Measurements from ENCODE around the gene DPP3. TPM values are rescaled to one million over a fixed set of nuclear protein-coding genes. Genes with fewer than 3 reads are reported as not detected.

Gene DPP3
- total and polyA plus RNA-seq, 2 of the 4 experiments (the other 2 are of a cell fraction), result 51.8 to 66.3 TPM

DNA sequence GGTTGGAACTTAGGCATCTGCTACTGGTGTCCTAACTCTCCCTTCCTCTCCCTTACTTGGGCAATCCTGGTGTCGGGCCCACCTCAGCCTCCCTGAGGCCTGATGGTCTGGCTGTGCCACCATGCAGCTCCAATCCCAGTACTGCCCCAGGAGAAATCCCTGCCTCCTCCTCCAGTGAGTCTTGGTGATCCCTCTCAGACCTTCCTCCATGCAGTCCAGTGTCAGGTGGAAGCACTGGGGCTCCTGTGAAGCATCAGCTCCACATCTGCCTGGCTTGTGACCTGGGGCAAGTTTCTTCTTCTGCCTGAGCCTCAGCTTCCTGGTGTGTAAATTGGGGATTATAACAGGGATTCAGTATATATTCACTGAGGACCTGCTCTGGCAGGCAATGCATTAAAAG lies 15.3 kb upstream of the DPP3 start:
- in situ Hi-C loops (cut with MboI; ENCODE audit: low sequenced_read_pairs) (no loop called here), dilution Hi-C loops (cut with HindIII; ENCODE audit: low sequenced_read_pairs, unreplicated experiment) (no loop called here), intact Hi-C loops (cut with micrococcal nuclease) (no loop called here)
- no peak overlapping the region for H3K4ac ChIP-seq (ENCODE audit: low read depth, low read length)
- no peak overlapping the region for H3K9ac ChIP-seq (ENCODE audit: low read depth, low read length)
- no peak overlapping the region for H2AK5ac ChIP-seq (ENCODE audit: low read depth, low read length)
- H4K20me1 ChIP-seq (ENCODE audit: insufficient read depth, low read length), result no peaks in the 10 kb centered on the region; the same call in 1 of the 2 replicates
- peaks cover 8% of the 10 kb centered on the region; the same call in 1 of the 2 replicates for H3K4me1 ChIP-seq (ENCODE audit: control insufficient read depth, insufficient read depth, low read length)
- no peak overlapping the region for H2AK9ac ChIP-seq (replicated peaks; ENCODE audit: low read depth, low read length, poor library complexity)
- ATAC-seq (ENCODE audit: low read depth) (no peak), DNase-seq (no peak)
- peaks cover 20 to 24% of the 10 kb centered on the region in 2 experiments for H3K79me1 ChIP-seq (ENCODE audit: low read depth in 1 of 2, low read length in 2 of 2)
- H2BK15ac ChIP-seq (ENCODE audit: low read depth, low read length), result no peak overlapping the region
- H3K27ac ChIP-seq (ENCODE audit: insufficient read depth, low read length), result no peak overlapping the region
- BruUV-seq (replicated peaks), result no TSS peak
- no peaks in the 10 kb centered on the region for H3K27me3 ChIP-seq (ENCODE audit: control insufficient read depth, insufficient read depth, low read length)
- H3K4me2 ChIP-seq (ENCODE audit: low read depth, low read length), result no peak overlapping the region
- no peak overlapping the region for H4K91ac ChIP-seq (ENCODE audit: insufficient read depth, low read depth, low read length)
- peaks cover 5% of the 10 kb centered on the region for H3K9me1 ChIP-seq (ENCODE audit: insufficient read depth, low read length)
- no peak overlapping the region for H4K5ac ChIP-seq (ENCODE audit: low read depth, low read length)
- no peak overlapping the region for H2BK20ac ChIP-seq (ENCODE audit: low read depth, low read length)
- H2BK5ac ChIP-seq (ENCODE audit: low read depth, low read length, poor library complexity, severe bottlenecking), result no peak overlapping the region
- ChIA-PET CTCF (no interaction called here), POLR2A (ENCODE audit: unreplicated experiment) (no interaction called here)
- no peak overlapping the region for H3K14ac ChIP-seq (replicated peaks; ENCODE audit: low read depth, low read length)
- TF ChIP-seq MAFK (IDR thresholded peaks at IDR 0.05; ENCODE audit: low read depth, low read length), result no peak
- TF ChIP-seq, protein P1, sequence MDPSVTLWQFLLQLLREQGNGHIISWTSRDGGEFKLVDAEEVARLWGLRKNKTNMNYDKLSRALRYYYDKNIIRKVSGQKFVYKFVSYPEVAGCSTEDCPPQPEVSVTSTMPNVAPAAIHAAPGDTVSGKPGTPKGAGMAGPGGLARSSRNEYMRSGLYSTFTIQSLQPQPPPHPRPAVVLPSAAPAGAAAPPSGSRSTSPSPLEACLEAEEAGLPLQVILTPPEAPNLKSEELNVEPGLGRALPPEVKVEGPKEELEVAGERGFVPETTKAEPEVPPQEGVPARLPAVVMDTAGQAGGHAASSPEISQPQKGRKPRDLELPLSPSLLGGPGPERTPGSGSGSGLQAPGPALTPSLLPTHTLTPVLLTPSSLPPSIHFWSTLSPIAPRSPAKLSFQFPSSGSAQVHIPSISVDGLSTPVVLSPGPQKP (IDR thresholded peaks at IDR 0.05; ENCODE audit: borderline replicate concordance, low read depth, low read length), result no peak
- TF ChIP-seq MXI1 (IDR thresholded peaks at IDR 0.05; ENCODE audit: borderline replicate concordance, low read depth, low read length), result no peak
- H3K56ac ChIP-seq (ENCODE audit: extremely low read depth, insufficient read depth, low read length), result no peak overlapping the region
- 80% methylated on average over 1 of the region's 1 CpG; no CpG with 5 or more reads in 1 of the 2 experiments for WGBS, 2 experiments (ENCODE audit: extremely low coverage in 2 of 2, insufficient read length in 1 of 2)
- no peak overlapping the region for H4K8ac ChIP-seq (ENCODE audit: low read depth in 2 of 2, low read length in 2 of 2)
- no peak overlapping the region for H3K18ac ChIP-seq (ENCODE audit: low read depth, low read length)
- no peak overlapping the region for H3K4me3 ChIP-seq (ENCODE audit: insufficient read depth, low read depth, low read length)
- H2AFZ ChIP-seq (replicated peaks; ENCODE audit: low read length, poor library complexity), result no peak overlapping the region
- peaks cover 4% of the 10 kb centered on the region; the same call in 1 of the 2 replicates for H3K9me3 ChIP-seq (ENCODE audit: control insufficient read depth, insufficient read depth, low read length)
- no peak overlapping the region for H2BK120ac ChIP-seq (ENCODE audit: low read depth, low read length)
- H3K36me3 ChIP-seq (ENCODE audit: control insufficient read depth, insufficient read depth, low read length), result 0 out of 2 replicates have a peak, but pooled peaks cover 3% of the 10 kb centered on the region
- no peak overlapping the region for H3K23ac ChIP-seq (ENCODE audit: low read depth, low read length)

All from IMR-90 (cell line).